ENCODE results near the gene COL23A1. TPM values are rescaled to one million over a fixed set of nuclear protein-coding genes. Genes with fewer than 3 reads are reported as not detected.

The COL23A1 gene
- total and polyA plus RNA-seq, 2 experiments from 2014 or later: 4.8 to 8.2 TPM

DNA sequence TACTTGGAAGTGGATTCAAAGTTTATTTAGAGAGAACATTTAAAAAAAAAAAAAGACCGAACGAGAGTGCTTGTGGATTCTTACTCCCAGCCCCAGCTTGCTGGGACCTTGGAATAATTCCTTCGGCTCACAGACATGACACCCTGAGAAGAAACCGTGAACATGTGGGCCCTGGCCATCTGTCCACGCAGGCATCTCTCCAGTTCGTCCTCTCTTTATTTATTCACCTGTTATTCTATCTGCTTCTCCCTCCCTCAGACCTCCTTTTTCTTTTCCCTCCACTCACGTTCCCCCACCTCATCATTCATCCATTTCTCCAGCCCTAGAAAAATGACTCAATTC is 263.8 kb downstream of the COL23A1 start (continued):
- TF ChIP-seq ZNF462 (CRISPR knock-in tag; IDR thresholded peaks at IDR 0.05) (no peak), ETS1 (IDR thresholded peaks at IDR 0.05) (no peak), STAT1 (IDR thresholded peaks at IDR 0.05; ENCODE audit: unreplicated experiment) (no peak)

DNA sequence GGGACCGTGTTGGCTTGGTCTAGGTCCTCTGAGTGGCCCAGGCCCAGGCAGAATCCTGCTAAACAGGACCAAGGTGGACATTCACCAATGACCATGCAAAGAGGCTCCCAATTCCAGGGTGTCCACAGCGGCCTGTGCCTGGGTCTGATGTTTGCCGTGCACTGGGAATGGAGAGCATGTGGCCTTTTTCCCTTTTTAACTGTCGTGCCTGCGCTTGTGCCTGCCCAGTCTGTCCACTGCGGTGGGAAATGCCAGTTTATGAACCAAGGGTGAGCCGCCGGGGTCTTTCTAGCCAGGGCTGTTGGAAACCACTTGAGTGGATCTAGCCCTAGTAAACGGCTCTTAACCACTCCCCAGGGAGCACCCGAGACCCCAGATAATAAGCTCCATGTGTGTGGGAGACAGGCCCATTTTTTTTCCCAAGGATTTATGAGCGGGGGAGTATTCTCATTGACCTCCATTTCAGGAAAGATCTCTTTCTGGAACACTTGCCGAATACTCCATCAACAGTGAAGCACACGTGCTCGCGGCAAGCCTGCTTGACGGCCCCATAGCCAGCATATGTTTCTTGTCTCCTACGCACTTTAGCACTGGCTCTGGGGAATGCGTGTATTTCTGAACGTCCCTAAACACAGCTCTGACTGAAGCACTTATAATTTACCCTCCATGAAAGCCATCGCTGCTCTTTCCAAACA is 264.4 kb downstream of the COL23A1 start:
- Histone ChIP-seq H3K79me2 (replicated peaks; ENCODE audit: insufficient read depth) (no peaks in the 10 kb centered on the region), H3K27ac (ENCODE audit: low read depth) (no peak overlapping the region), H3K36me3 (ENCODE audit: insufficient read depth) (no peaks in the 10 kb centered on the region), H3K4me2 (no peak overlapping the region), H3F3A (replicated peaks; ENCODE audit: low read depth) (no peaks in the 10 kb centered on the region), H4K20me1 (replicated peaks; ENCODE audit: insufficient read depth) (no peaks in the 10 kb centered on the region), H3K9me2 (ENCODE audit: insufficient read depth) (no peaks in the 10 kb centered on the region), H3K4me3 (no peak overlapping the region), H3K4me1 (ENCODE audit: insufficient read depth) (peaks cover 7% of the 10 kb centered on the region), H3K27me3 (ENCODE audit: insufficient read depth) (no peaks in the 10 kb centered on the region), H2AFZ (no peak overlapping the region)
- Mint-ChIP-seq H3K36me3 (ENCODE audit: low read depth) (no peaks in the 10 kb centered on the region), H3K27me3 (ENCODE audit: insufficient read depth, low read depth, poor library complexity) (peaks cover 10% of the 10 kb centered on the region), H3K4me1 (peaks cover 32% of the 10 kb centered on the region), H3K9me3 (no peaks in the 10 kb centered on the region), H3K27ac (no peak overlapping the region), H3K4me3 (no peak overlapping the region)
- DNase-seq (ENCODE audit: low spot score) (no peak), ATAC-seq (no peak)
- TF ChIP-seq ZNF462 (CRISPR knock-in tag; IDR thresholded peaks at IDR 0.05) (no peak), STAT1 (IDR thresholded peaks at IDR 0.05; ENCODE audit: unreplicated experiment) (no peak), NANOG (IDR thresholded peaks at IDR 0.05; ENCODE audit: borderline replicate concordance) (no peak), ZNF331 (CRISPR knock-in tag; IDR thresholded peaks at IDR 0.05; ENCODE audit: low read depth) (no peak), POLR2AphosphoS5 (IDR thresholded peaks at IDR 0.05; ENCODE audit: low read depth) (no peak), ETS1 (IDR thresholded peaks at IDR 0.05) (no peak)

Measured in GM23338 (cell line).